IPS-18a (cell line): ENCODE measurements around the gene GPR6.

Source experiments
- H3K27ac ChIP-seq: one replicate; pipeline ENCODE4 v1.5.1; 2013; ENCODE audit warnings: low read length
- H3K27me3 ChIP-seq: one replicate; pipeline ENCODE4 v1.6.1; 2013; ENCODE audit warnings: mild to moderate bottlenecking, low read length; ENCODE audit not compliant: control insufficient read depth, insufficient read depth
- H3K36me3 ChIP-seq: one replicate; pipeline ENCODE4 v1.6.1; 2013; ENCODE audit warnings: low read depth, low read length; ENCODE audit not compliant: control insufficient read depth
- H3K4me1 ChIP-seq: one replicate; pipeline ENCODE4 v1.6.1; 2013; ENCODE audit warnings: low read depth, low read length; ENCODE audit not compliant: control insufficient read depth
- H3K4me3 ChIP-seq: one replicate; pipeline ENCODE4 v1.5.1; 2013; ENCODE audit warnings: low read length
- H3K9ac ChIP-seq: one replicate; pipeline ENCODE4 v1.6.1; 2013; ENCODE audit warnings: mild to moderate bottlenecking, low read length, moderate library complexity
- H3K9me3 ChIP-seq: one replicate; pipeline ENCODE4 v1.6.1; 2013; ENCODE audit warnings: low read depth, low read length; ENCODE audit not compliant: control insufficient read depth

Gene GPR6, protein sequence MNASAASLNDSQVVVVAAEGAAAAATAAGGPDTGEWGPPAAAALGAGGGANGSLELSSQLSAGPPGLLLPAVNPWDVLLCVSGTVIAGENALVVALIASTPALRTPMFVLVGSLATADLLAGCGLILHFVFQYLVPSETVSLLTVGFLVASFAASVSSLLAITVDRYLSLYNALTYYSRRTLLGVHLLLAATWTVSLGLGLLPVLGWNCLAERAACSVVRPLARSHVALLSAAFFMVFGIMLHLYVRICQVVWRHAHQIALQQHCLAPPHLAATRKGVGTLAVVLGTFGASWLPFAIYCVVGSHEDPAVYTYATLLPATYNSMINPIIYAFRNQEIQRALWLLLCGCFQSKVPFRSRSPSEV

GRCh38 chr6:109978174-109979032 lies at the start of gene GPR6:
GPR6 (plus strand) TSS chr6:109978311; CDS start chr6:109979113, 802 bp downstream.
- no peaks in the 10 kb centered on the region for H3K36me3 ChIP-seq
- no peaks in the 10 kb centered on the region for H3K4me1 ChIP-seq
- H3K4me3 ChIP-seq: peak within 1 kb of the TSS; percentile 80
- H3K27ac ChIP-seq: no peak within 1 kb of the TSS
- no peak within 1 kb of the TSS for H3K9ac ChIP-seq
- H3K9me3 ChIP-seq: no peaks in the 10 kb centered on the region
- peaks cover 24% of the 10 kb centered on the region for H3K27me3 ChIP-seq

GRCh38 chr6:109934293-109934692 lies 43.8 kb upstream of the GPR6 start:
- H3K36me3 ChIP-seq: no peaks in the 10 kb centered on the region
- no peak overlapping the region for H3K9ac ChIP-seq
- H3K27ac ChIP-seq: no peak overlapping the region

DNA sequence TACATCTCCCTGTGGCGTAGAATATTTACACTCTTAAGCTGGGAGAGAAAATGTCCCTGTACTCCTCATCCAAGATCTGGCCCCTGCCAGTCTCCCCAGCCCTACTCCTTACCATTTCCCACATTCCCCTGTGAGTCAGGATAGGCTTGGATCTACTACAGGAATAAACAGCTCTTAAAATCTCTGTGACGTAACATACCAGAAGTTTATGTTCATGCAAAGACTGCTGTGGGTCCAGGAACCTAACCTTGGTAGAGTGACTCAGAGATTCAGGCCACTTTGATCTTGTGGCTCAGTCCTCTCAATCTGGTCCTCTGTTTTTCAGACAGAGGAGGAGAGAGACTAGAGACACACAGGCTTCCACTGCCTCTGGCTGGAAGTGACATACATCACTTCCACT lies 38.5 kb upstream of the GPR6 start:
- H3K36me3 ChIP-seq: no peaks in the 10 kb centered on the region
- H3K27ac ChIP-seq: no peak overlapping the region
- no peaks in the 10 kb centered on the region for H3K9me3 ChIP-seq
- no peak overlapping the region for H3K9ac ChIP-seq
- no peak overlapping the region for H3K4me3 ChIP-seq
- H3K27me3 ChIP-seq: no peaks in the 10 kb centered on the region
- H3K4me1 ChIP-seq: peaks cover 13% of the 10 kb centered on the region

More at GRCh38 chr6:109934293-109934692, 43.8 kb upstream of the GPR6 start:
- Histone ChIP-seq H3K4me1 (no peaks in the 10 kb centered on the region), H3K4me3 (no peak overlapping the region), H3K27me3 (no peaks in the 10 kb centered on the region), H3K9me3 (no peaks in the 10 kb centered on the region)

DNA sequence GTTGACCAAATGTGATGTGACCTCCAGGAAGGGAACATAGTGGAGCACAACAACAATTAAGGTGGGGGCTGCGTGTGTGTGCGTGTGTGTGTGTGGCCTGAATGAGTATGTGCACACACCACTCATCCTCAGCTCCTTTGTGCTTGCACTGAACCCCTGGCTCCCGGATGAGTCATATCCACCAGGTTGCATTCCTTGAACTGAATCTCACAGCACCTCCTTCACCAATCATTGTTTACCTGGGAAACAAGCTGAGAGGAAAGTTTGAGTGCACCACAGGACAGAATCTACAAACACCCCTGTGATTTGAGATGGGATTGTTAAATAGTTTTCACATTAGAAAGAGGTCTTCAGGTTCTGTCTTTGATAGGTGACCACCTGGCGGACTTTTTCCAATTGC lies 33.7 kb upstream of the GPR6 start:
- Histone ChIP-seq H3K9ac (peak overlapping the region; percentile 24), H3K36me3 (no peaks in the 10 kb centered on the region), H3K27me3 (no peaks in the 10 kb centered on the region), H3K9me3 (no peaks in the 10 kb centered on the region), H3K4me3 (peak overlapping the region; percentile 9), H3K27ac (peak overlapping the region; percentile 70), H3K4me1 (peaks cover 29% of the 10 kb centered on the region)

DNA sequence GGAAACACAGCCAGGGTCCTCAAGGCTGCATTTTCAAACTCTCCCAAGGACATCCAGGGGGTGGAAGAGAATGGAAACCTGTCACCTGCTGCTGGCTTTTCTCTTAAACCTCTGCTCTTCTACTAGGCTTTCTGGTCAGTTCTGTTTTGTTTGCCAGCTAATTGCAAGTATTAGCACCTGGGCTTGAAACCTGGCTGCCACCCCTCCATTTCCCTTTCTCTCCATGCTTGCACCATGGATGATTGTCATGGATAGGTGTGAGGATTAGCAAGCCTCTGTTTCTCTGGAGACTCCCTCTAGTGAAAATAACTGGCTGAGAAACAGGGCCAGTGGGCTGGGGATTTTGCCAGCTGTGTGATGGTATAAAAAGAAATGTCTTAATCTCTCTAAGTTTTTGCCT lies 33.0 kb upstream of the GPR6 start:
- H3K27me3 ChIP-seq: no peaks in the 10 kb centered on the region

DNA sequence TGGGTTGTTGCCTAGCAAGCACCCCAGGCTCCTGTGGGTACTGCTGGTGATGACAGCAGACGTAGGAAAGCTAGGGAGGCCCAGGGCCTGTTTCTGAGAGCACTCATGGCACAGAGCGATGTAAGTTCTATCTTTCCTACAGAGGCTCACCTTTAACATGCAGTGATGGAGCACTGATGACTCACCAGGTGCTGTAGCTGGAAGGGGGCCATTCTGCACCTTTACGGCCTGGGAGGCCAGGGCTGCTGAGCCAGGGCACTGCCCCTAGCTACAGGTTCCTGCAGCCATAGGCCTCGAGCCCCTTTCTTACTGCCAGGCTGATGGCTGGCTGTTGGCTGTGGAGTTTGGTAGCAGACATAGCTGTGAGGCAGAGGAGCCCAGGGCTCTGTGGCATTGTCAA lies 31.1 kb upstream of the GPR6 start:
- H3K27me3 ChIP-seq: no peaks in the 10 kb centered on the region
- no peak overlapping the region for H3K4me3 ChIP-seq
- H3K4me1 ChIP-seq: peaks cover 29% of the 10 kb centered on the region
- no peaks in the 10 kb centered on the region for H3K36me3 ChIP-seq
- no peaks in the 10 kb centered on the region for H3K9me3 ChIP-seq
- no peak overlapping the region for H3K27ac ChIP-seq
- no peak overlapping the region for H3K9ac ChIP-seq

More for the DNA sequence above, 33.0 kb upstream of the GPR6 start:
- no peaks in the 10 kb centered on the region for H3K36me3 ChIP-seq
- H3K4me1 ChIP-seq: peaks cover 29% of the 10 kb centered on the region
- peak overlapping the region; percentile 49 for H3K27ac ChIP-seq
- H3K9me3 ChIP-seq: no peaks in the 10 kb centered on the region
- peak overlapping the region; percentile 4 for H3K4me3 ChIP-seq
- peak overlapping the region; percentile 24 for H3K9ac ChIP-seq

- H3K4me1 ChIP-seq: peaks cover 17% of the 10 kb centered on the region
- no peaks in the 10 kb centered on the region for H3K36me3 ChIP-seq
- H3K27me3 ChIP-seq: no peaks in the 10 kb centered on the region
- no peak overlapping the region for H3K9ac ChIP-seq
- no peak overlapping the region for H3K27ac ChIP-seq
- H3K9me3 ChIP-seq: no peaks in the 10 kb centered on the region
- H3K4me3 ChIP-seq: no peak overlapping the region
Measured at GRCh38 chr6:109949281-109950065, 28.6 kb upstream of the GPR6 start.

- H3K9me3 ChIP-seq: no peaks in the 10 kb centered on the region
- H3K4me3 ChIP-seq: no peak overlapping the region
- H3K9ac ChIP-seq: no peak overlapping the region
- no peaks in the 10 kb centered on the region for H3K36me3 ChIP-seq
- H3K27me3 ChIP-seq: no peaks in the 10 kb centered on the region
- H3K27ac ChIP-seq: no peak overlapping the region
- no peaks in the 10 kb centered on the region for H3K4me1 ChIP-seq
Measured at GRCh38 chr6:109955491-109955890, 22.6 kb upstream of the GPR6 start.

GRCh38 chr6:109958626-109959025 lies 19.5 kb upstream of the GPR6 start:
- H3K9me3 ChIP-seq: no peaks in the 10 kb centered on the region
- H3K36me3 ChIP-seq: no peaks in the 10 kb centered on the region
- H3K27ac ChIP-seq: no peak overlapping the region
- H3K4me1 ChIP-seq: no peaks in the 10 kb centered on the region
- H3K4me3 ChIP-seq: no peak overlapping the region
- no peaks in the 10 kb centered on the region for H3K27me3 ChIP-seq
- no peak overlapping the region for H3K9ac ChIP-seq

GRCh38 chr6:109961611-109962041 lies 16.5 kb upstream of the GPR6 start:
- Histone ChIP-seq H3K27me3 (no peaks in the 10 kb centered on the region), H3K9me3 (no peaks in the 10 kb centered on the region), H3K4me1 (no peaks in the 10 kb centered on the region), H3K9ac (no peak overlapping the region), H3K36me3 (no peaks in the 10 kb centered on the region), H3K27ac (no peak overlapping the region), H3K4me3 (no peak overlapping the region)

GRCh38 chr6:109962271-109962670 lies 15.8 kb upstream of the GPR6 start:
- H3K4me1 ChIP-seq: no peaks in the 10 kb centered on the region
- H3K27ac ChIP-seq: no peak overlapping the region
- H3K4me3 ChIP-seq: no peak overlapping the region
- no peaks in the 10 kb centered on the region for H3K9me3 ChIP-seq
- no peak overlapping the region for H3K9ac ChIP-seq
- no peaks in the 10 kb centered on the region for H3K27me3 ChIP-seq
- no peaks in the 10 kb centered on the region for H3K36me3 ChIP-seq
